Lower leg skin (tissue), 3 donors: ENCODE data around the gene COG4.

Experiments used
- POLR2A ChIP-seq, 2 donors: fragments of 450-650 bp; IDR thresholded peaks; one replicate each; pipeline ENCODE4 v1.6.1; 2016 to 2017; ENCODE audit warnings: antibody characterized with exemption in 2 of 2, mild to moderate bottlenecking in 1 of 2, moderate library complexity in 1 of 2
- TF ChIP-seq, protein P1 (sequence below), 3 donors: fragments of 450-650 bp; IDR thresholded peaks; one replicate each; pipeline ENCODE4 v1.5.1; 2016; ENCODE audit warnings: antibody characterized with exemption in 3 of 3, mild to moderate bottlenecking in 3 of 3, moderate library complexity in 2 of 3

DNA sequence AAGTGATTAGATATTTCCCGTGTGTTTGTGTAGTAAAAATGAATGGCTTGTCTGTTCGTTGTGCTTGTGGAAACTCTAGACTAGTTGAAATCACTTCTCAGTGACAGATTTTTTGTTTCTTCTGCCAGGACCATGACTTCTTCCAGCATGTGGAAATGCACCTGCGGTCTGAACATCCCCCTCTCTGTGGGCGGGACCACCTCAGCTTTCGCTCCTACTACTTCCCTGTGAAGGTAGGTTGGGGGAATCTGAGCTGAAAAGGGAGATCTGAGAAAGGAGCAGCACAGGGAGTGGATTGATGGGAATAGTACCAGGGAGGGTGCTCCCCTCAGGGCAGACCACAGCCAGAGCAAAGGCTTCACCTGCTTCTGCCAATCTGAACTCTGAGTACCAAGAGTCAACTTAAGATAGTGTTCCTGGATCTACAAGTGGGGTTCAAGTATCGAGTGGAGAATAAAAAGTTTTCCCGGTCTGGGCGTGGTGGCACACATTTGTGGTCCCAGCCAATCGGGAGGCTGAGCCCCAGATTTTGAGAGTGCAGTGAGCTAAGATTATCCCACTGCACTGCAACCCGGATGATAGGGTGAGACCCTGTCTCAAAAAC is 47.7 kb upstream of the COG4 start:
- TF ChIP-seq, protein P1, sequence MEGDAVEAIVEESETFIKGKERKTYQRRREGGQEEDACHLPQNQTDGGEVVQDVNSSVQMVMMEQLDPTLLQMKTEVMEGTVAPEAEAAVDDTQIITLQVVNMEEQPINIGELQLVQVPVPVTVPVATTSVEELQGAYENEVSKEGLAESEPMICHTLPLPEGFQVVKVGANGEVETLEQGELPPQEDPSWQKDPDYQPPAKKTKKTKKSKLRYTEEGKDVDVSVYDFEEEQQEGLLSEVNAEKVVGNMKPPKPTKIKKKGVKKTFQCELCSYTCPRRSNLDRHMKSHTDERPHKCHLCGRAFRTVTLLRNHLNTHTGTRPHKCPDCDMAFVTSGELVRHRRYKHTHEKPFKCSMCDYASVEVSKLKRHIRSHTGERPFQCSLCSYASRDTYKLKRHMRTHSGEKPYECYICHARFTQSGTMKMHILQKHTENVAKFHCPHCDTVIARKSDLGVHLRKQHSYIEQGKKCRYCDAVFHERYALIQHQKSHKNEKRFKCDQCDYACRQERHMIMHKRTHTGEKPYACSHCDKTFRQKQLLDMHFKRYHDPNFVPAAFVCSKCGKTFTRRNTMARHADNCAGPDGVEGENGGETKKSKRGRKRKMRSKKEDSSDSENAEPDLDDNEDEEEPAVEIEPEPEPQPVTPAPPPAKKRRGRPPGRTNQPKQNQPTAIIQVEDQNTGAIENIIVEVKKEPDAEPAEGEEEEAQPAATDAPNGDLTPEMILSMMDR (IDR thresholded peaks at IDR 0.05): no peak
- no peak for TF ChIP-seq POLR2A (IDR thresholded peaks at IDR 0.05)
